GM23338 (cell line): ENCODE data around the gene TLCD3A. TPM values are rescaled to one million over a fixed set of nuclear protein-coding genes. Genes with fewer than 3 reads are reported as not detected.
"Not testable (repeated sequence)": the region's sequence is repeated elsewhere in the genome, so short reads cannot be mapped to it uniquely, and the experiment has no call there.

Source experiments
- ATAC-seq: fragments of 200-7000 bp; cut with Tn5 transposase; 3 replicates; pipeline ENCODE4 v1.9.1; 2020
- DNase-seq: peaks from one replicate; pipeline ENCODE4 v3.0.0-alpha.2; 2015; ENCODE audit warnings: low spot score
- H2AFZ ChIP-seq: fragments of 200-600 bp; sonication (generic); 2 replicates; pipeline ENCODE4 v1.8.0; 2016; ENCODE audit warnings: antibody characterized with exemption, mild to moderate bottlenecking, moderate library complexity
- H3F3A ChIP-seq: fragments of 200-600 bp; sonication (generic); replicated peaks from 2 replicates; pipeline ENCODE4 v1.8.0; 2017; ENCODE audit warnings: antibody characterized with exemption, mixed run types, low read depth
- H3K27ac ChIP-seq: fragments of 200-600 bp; sonication (generic); 2 replicates; pipeline ENCODE4 v1.6.1; 2016; ENCODE audit warnings: low read depth
- H3K27me3 ChIP-seq: fragments of 200-600 bp; sonication (generic); 2 replicates; pipeline ENCODE4 v1.8.0; 2016; ENCODE audit warnings: mild to moderate bottlenecking, mixed run types, moderate library complexity; ENCODE audit not compliant: insufficient read depth
- H3K36me3 ChIP-seq: fragments of 200-600 bp; sonication (generic); 2 replicates; pipeline ENCODE4 v1.8.0; 2016; ENCODE audit warnings: mild to moderate bottlenecking; ENCODE audit not compliant: insufficient read depth
- H3K4me1 ChIP-seq: fragments of 200-600 bp; sonication (generic); 2 replicates; pipeline ENCODE4 v1.8.0; 2016; ENCODE audit warnings: mild to moderate bottlenecking, moderate library complexity; ENCODE audit not compliant: insufficient read depth
- H3K4me2 ChIP-seq: fragments of 200-600 bp; sonication (generic); 2 replicates; pipeline ENCODE4 v1.7.1; 2017; ENCODE audit warnings: mixed run types
- H3K4me3 ChIP-seq: fragments of 200-600 bp; sonication (generic); 2 replicates; pipeline ENCODE4 v1.6.1; 2016; ENCODE audit warnings: mixed run types
- H3K79me2 ChIP-seq: fragments of 200-600 bp; sonication (generic); replicated peaks from 2 replicates; pipeline ENCODE4 v1.8.0; 2017; ENCODE audit warnings: mild to moderate bottlenecking; ENCODE audit not compliant: insufficient read depth
- H3K9me2 ChIP-seq: fragments of 200-600 bp; sonication (generic); 2 replicates; pipeline ENCODE4 v1.8.0; 2017; ENCODE audit not compliant: insufficient read depth
- H4K20me1 ChIP-seq: fragments of 200-600 bp; sonication (generic); replicated peaks from 2 replicates; pipeline ENCODE4 v1.8.0; 2017; ENCODE audit warnings: mild to moderate bottlenecking; ENCODE audit not compliant: insufficient read depth
- H3K27ac Mint-ChIP-seq: 2 replicates; pipeline ENCODE4 v1.8.0; 2020; ENCODE audit warnings: inconsistent platforms, mild to moderate bottlenecking, moderate library complexity, mixed read lengths
- H3K27me3 Mint-ChIP-seq: 3 replicates; pipeline ENCODE4 v1.8.0; 2022; ENCODE audit warnings: low read depth, mild to moderate bottlenecking, moderate library complexity, mixed read lengths, inconsistent platforms; ENCODE audit not compliant: insufficient read depth, poor library complexity
- H3K36me3 Mint-ChIP-seq: 3 replicates; pipeline ENCODE4 v1.8.0; 2021; ENCODE audit warnings: low read depth, mild to moderate bottlenecking, inconsistent platforms, moderate library complexity, mixed read lengths
- H3K4me1 Mint-ChIP-seq: 3 replicates; pipeline ENCODE4 v1.8.0; 2020; ENCODE audit warnings: mild to moderate bottlenecking, inconsistent platforms, mixed read lengths
- H3K4me3 Mint-ChIP-seq: 3 replicates; pipeline ENCODE4 v1.8.0; 2021; ENCODE audit warnings: moderate library complexity, mild to moderate bottlenecking, inconsistent platforms, mixed read lengths
- H3K9me3 Mint-ChIP-seq: 3 replicates; pipeline ENCODE4 v1.8.0; 2020; ENCODE audit warnings: moderate library complexity, mild to moderate bottlenecking, inconsistent platforms, mixed read lengths
- ETS1 ChIP-seq: IDR thresholded peaks from 2 replicates; pipeline ENCODE4 v1.6.1; 2016; ENCODE audit warnings: antibody characterized with exemption
- EZH2 ChIP-seq: fragments of 200-600 bp; sonication (generic); IDR thresholded peaks from one replicate; pipeline ENCODE4 v1.8.0; 2017; ENCODE audit warnings: antibody characterized with exemption, mild to moderate bottlenecking, low read depth; ENCODE audit not compliant: unreplicated experiment
- NANOG ChIP-seq: IDR thresholded peaks from 2 replicates; pipeline ENCODE4 v1.6.1; 2016; ENCODE audit warnings: antibody characterized with exemption, borderline replicate concordance
- POLR2AphosphoS5 ChIP-seq: IDR thresholded peaks from 2 replicates; pipeline ENCODE4 v1.6.1; 2016; ENCODE audit warnings: antibody characterized with exemption, low read depth
- REST ChIP-seq: IDR thresholded peaks from one replicate; pipeline ENCODE4 v1.6.1; 2018; ENCODE audit warnings: antibody characterized with exemption; ENCODE audit not compliant: unreplicated experiment
- STAT1 ChIP-seq: IDR thresholded peaks from one replicate; pipeline ENCODE4 v1.6.1; 2016; ENCODE audit warnings: antibody characterized with exemption; ENCODE audit not compliant: unreplicated experiment
- ZNF114 ChIP-seq: fragments of 250-450 bp; sonication (Bioruptor Pico); IDR thresholded peaks from 2 replicates; pipeline ENCODE4 v1.5.0; 2020; ENCODE audit warnings: mild to moderate bottlenecking, moderate library complexity
- ZNF331 ChIP-seq: fragments of 250-450 bp; sonication (Bioruptor Pico); IDR thresholded peaks from 2 replicates; pipeline ENCODE4 v1.5.0; 2020; ENCODE audit warnings: low read depth, mild to moderate bottlenecking, moderate library complexity
- ZNF462 ChIP-seq: fragments of 250-450 bp; sonication (Bioruptor Pico); IDR thresholded peaks from 2 replicates; pipeline ENCODE4 v1.5.0; 2020; ENCODE audit warnings: mild to moderate bottlenecking, moderate library complexity
- polyA plus RNA-seq: library from polyadenylated mRNA; unstranded; fragments of >200 nt; fragmentation: Nextera tagmentation; extraction: Ambion mirVana; gene quantifications from 2 replicates; pipeline ENCODE4 v1.2.1, GENCODE V29; 2016
- total RNA-seq: library from RNA; depleted of rRNA; stranded (reverse); fragments of >200 nt; shearing (Covaris generic); gene quantifications from 2 replicates; pipeline ENCODE4 v1.2.3, GENCODE V29; 2014

The TLCD3A gene
- total and polyA plus RNA-seq, 2 experiments from 2014 or later: 10.3 to 21.1 TPM

- not testable (repeated sequence) for ATAC-seq, H3K27me3 ChIP-seq, H3K27ac Mint-ChIP-seq
Observed at GRCh38 chr17:785901-786300, 53.5 kb downstream of the TLCD3A start.

GRCh38 chr17:787641-788221 is 55.3 kb downstream of the TLCD3A start:
- Histone ChIP-seq H3K36me3 (peaks cover 9% of the 10 kb centered on the region; the same call in 1 of the 2 replicates), H3K4me3 (no peak overlapping the region), H3K9me2 (no peaks in the 10 kb centered on the region), H3F3A (peaks cover 31% of the 10 kb centered on the region), H3K27ac (no peak overlapping the region), H2AFZ (no peak overlapping the region), H3K27me3 (no peaks in the 10 kb centered on the region), H4K20me1 (peaks cover 12% of the 10 kb centered on the region), H3K79me2 (peaks cover 39% of the 10 kb centered on the region), H3K4me1 (peaks cover 11% of the 10 kb centered on the region; the same call in 1 of the 2 replicates), H3K4me2 (no peak overlapping the region)
- no peak for ATAC-seq
- Mint-ChIP-seq H3K36me3 (peaks cover 62% of the 10 kb centered on the region), H3K4me3 (no peak overlapping the region), H3K9me3 (no peaks in the 10 kb centered on the region; the same call in 2 of the 3 replicates), H3K4me1 (peaks cover 14% of the 10 kb centered on the region), H3K27ac (no peak overlapping the region), H3K27me3 (peaks cover 15% of the 10 kb centered on the region)
- no peak for DNase-seq
- TF ChIP-seq ZNF114 (no peak), NANOG (no peak), EZH2 (no peak), ZNF462 (CRISPR knock-in tag) (no peak), POLR2AphosphoS5 (no peak), ETS1 (no peak), ZNF331 (no peak), REST (no peak), STAT1 (no peak)

More at GRCh38 chr17:785901-786300, 53.5 kb downstream of the TLCD3A start:
- not testable (repeated sequence) for DNase-seq, H3K4me3 ChIP-seq, H3K27ac ChIP-seq, H3K9me2 ChIP-seq, H3K4me3 Mint-ChIP-seq, H4K20me1 ChIP-seq, H2AFZ ChIP-seq, H3K9me3 Mint-ChIP-seq, H3K4me2 ChIP-seq, H3K36me3 ChIP-seq
- Histone ChIP-seq H3K79me2 (peaks cover 55% of the 10 kb centered on the region), H3K4me1 (peaks cover 15% of the 10 kb centered on the region; the same call in 1 of the 2 replicates), H3F3A (peaks cover 22% of the 10 kb centered on the region)
- Mint-ChIP-seq H3K4me1 (peaks cover 17% of the 10 kb centered on the region), H3K27me3 (peaks cover 26% of the 10 kb centered on the region), H3K36me3 (peaks cover 46% of the 10 kb centered on the region)
